Smooth muscle cell (in vitro differentiated cells): ENCODE measurements around the gene SIN3B. TPM values are rescaled to one million over a fixed set of nuclear protein-coding genes. Genes with fewer than 3 reads are reported as not detected.

Experiments used
- DNase-seq: peaks from one replicate; lab custom pipeline; 2025; ENCODE audit not compliant: unreplicated experiment; lab: John Stamatoyannopoulos, UW
- H2AFZ ChIP-seq: fragments of 200-600 bp; sonication (generic); 2 replicates; pipeline ENCODE4 v1.6.0; 2016; ENCODE audit warnings: antibody characterized with exemption, low read depth, mild to moderate bottlenecking
- H3F3A ChIP-seq: fragments of 200-600 bp; sonication (generic); 2 replicates; pipeline ENCODE4 v1.6.0; 2017; ENCODE audit warnings: antibody characterized with exemption, low read depth
- H3K27ac ChIP-seq: fragments of 200-600 bp; sonication (generic); 2 replicates; pipeline ENCODE4 v1.5.1; 2016; ENCODE audit warnings: low read depth, mild to moderate bottlenecking
- H3K27me3 ChIP-seq: fragments of 200-600 bp; sonication (generic); 2 replicates; pipeline ENCODE4 v1.6.1; 2016; ENCODE audit warnings: low read depth, mild to moderate bottlenecking
- H3K36me3 ChIP-seq: fragments of 200-600 bp; sonication (generic); 2 replicates; pipeline ENCODE4 v1.5.1; 2016; ENCODE audit warnings: low read depth
- H3K4me1 ChIP-seq: fragments of 200-600 bp; sonication (generic); 2 replicates; pipeline ENCODE4 v1.5.1; 2016; ENCODE audit warnings: low read depth
- H3K4me2 ChIP-seq: fragments of 200-600 bp; sonication (generic); 2 replicates; pipeline ENCODE4 v1.6.0; 2016; ENCODE audit warnings: mild to moderate bottlenecking
- H3K4me3 ChIP-seq: fragments of 200-600 bp; sonication (generic); 2 replicates; pipeline ENCODE4 v1.5.1; 2016; ENCODE audit warnings: mild to moderate bottlenecking
- H3K79me2 ChIP-seq: fragments of 200-600 bp; sonication (generic); 2 replicates; pipeline ENCODE4 v1.6.0; 2016; ENCODE audit warnings: low read depth, mild to moderate bottlenecking
- H3K9ac ChIP-seq: fragments of 200-600 bp; sonication (generic); 2 replicates; pipeline ENCODE4 v1.6.0; 2016; ENCODE audit warnings: low read depth
- H3K9me3 ChIP-seq: fragments of 200-600 bp; sonication (generic); replicated peaks from 2 replicates; pipeline ENCODE4 v1.5.1; 2016; ENCODE audit warnings: low read depth
- H4K20me1 ChIP-seq: fragments of 200-600 bp; sonication (generic); 2 replicates; pipeline ENCODE4 v1.6.0; 2016; ENCODE audit warnings: low read depth
- CTCF ChIP-seq: fragments of 200-600 bp; sonication (generic); IDR thresholded peaks from 2 replicates; pipeline ENCODE4 v1.5.1; 2017; ENCODE audit warnings: borderline replicate concordance, mild to moderate bottlenecking, antibody characterized with exemption; ENCODE audit not compliant: insufficient read depth, poor library complexity, severe bottlenecking
- WGBS: methylation state at CpG from one replicate; pipeline ENCODE4 v1.1.7; 2016; ENCODE audit warnings: low lambda C conversion rate; 5-methylcytosine and 5-hydroxymethylcytosine counted together
- polyA plus RNA-seq: library from polyadenylated mRNA; unstranded; fragments of >200 nt; fragmentation: Nextera tagmentation; extraction: Ambion mirVana; gene quantifications from 2 replicates; pipeline ENCODE4 v1.2.1, GENCODE V29; 2016
- total RNA-seq: library from RNA; depleted of rRNA; stranded (reverse); fragments of >200 nt; gene quantifications from 2 replicates; pipeline ENCODE4 v1.2.3, GENCODE V29; 2014

The SIN3B gene
- total and polyA plus RNA-seq, 2 experiments from 2014 or later: 16.5 to 25.1 TPM

- H3K79me2 ChIP-seq: no peaks in the 10 kb centered on the region
- no peaks in the 10 kb centered on the region for H3K36me3 ChIP-seq
- no peak overlapping the region for H3K27ac ChIP-seq
- H4K20me1 ChIP-seq: no peaks in the 10 kb centered on the region
- no peak overlapping the region for H3K4me3 ChIP-seq
- peaks cover 6% of the 10 kb centered on the region for H3K9me3 ChIP-seq
- no peak for DNase-seq
- WGBS: 31% methylated on average over 1 of the region's 1 CpG
- no peak overlapping the region for H2AFZ ChIP-seq
- no peak overlapping the region for H3K9ac ChIP-seq
- no peaks in the 10 kb centered on the region for H3K4me1 ChIP-seq
- no peaks in the 10 kb centered on the region for H3K27me3 ChIP-seq
- H3K4me2 ChIP-seq: no peak overlapping the region
- no peaks in the 10 kb centered on the region for H3F3A ChIP-seq
- TF ChIP-seq CTCF: no peak
Measured at GRCh38 chr19:16814526-16815100, 14.6 kb upstream of the SIN3B start.

- peaks cover 6% of the 10 kb centered on the region for H3K4me1 ChIP-seq
- H3K79me2 ChIP-seq: no peaks in the 10 kb centered on the region
- WGBS: 72% methylated on average over 1 of the region's 1 CpG
- H3K4me2 ChIP-seq: no peak overlapping the region
- no peak overlapping the region for H3K27ac ChIP-seq
- no peaks in the 10 kb centered on the region for H3K27me3 ChIP-seq
- no peaks in the 10 kb centered on the region for H3F3A ChIP-seq
- no peak for DNase-seq
- no peak overlapping the region for H2AFZ ChIP-seq
- TF ChIP-seq CTCF: no peak
- H3K4me3 ChIP-seq: no peak overlapping the region
- no peaks in the 10 kb centered on the region for H4K20me1 ChIP-seq
- H3K9me3 ChIP-seq: peaks cover 4% of the 10 kb centered on the region
- no peak overlapping the region for H3K9ac ChIP-seq
- no peaks in the 10 kb centered on the region for H3K36me3 ChIP-seq
Measured at GRCh38 chr19:16820056-16820455, 9.1 kb upstream of the SIN3B start.

DNA sequence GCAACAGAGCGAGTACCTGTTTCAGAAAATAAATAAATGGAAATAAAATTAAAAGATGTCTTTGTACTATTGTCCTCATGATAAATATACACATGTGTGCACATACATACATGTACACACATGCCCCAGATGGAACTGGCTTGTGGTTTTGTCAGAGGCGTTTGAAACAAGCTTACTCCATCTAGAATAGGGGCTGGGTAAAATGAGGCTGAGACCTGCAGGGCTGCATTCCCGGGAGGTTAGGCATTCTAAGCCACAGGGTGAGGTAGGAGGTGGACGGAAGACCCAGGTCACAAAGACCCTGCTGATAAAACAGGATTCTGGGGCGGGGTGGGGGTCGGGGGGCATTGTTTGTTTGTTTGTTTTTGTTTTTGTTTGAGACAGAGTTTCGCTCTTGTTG is 8.1 kb upstream of the SIN3B start:
- no peak for TF ChIP-seq CTCF
- H3K27ac ChIP-seq: peak overlapping the region; percentile 82
- peaks cover 6% of the 10 kb centered on the region for H3F3A ChIP-seq
- 64% methylated on average over 7 of the region's 7 CpGs for WGBS
- H2AFZ ChIP-seq: no peak overlapping the region
- H3K27me3 ChIP-seq: no peaks in the 10 kb centered on the region
- no peaks in the 10 kb centered on the region for H3K9me3 ChIP-seq
- H3K4me3 ChIP-seq: no peak overlapping the region
- H3K79me2 ChIP-seq: no peaks in the 10 kb centered on the region
- H4K20me1 ChIP-seq: no peaks in the 10 kb centered on the region
- no peak overlapping the region for H3K9ac ChIP-seq
- no peaks in the 10 kb centered on the region for H3K36me3 ChIP-seq
- no peak for DNase-seq
- H3K4me1 ChIP-seq: peaks cover 7% of the 10 kb centered on the region
- no peak overlapping the region for H3K4me2 ChIP-seq

- peak overlapping the region; percentile 82 for H3K27ac ChIP-seq
- H3K4me2 ChIP-seq: no peak overlapping the region
- H2AFZ ChIP-seq: no peak overlapping the region
Measured at GRCh38 chr19:16822648-16823047, 6.5 kb upstream of the SIN3B start.

More at GRCh38 chr19:16822648-16823047, 6.5 kb upstream of the SIN3B start:
- no peak for TF ChIP-seq CTCF
- 79% methylated on average over 8 of the region's 8 CpGs for WGBS
- Histone ChIP-seq H3K36me3 (no peaks in the 10 kb centered on the region), H3K9ac (peak overlapping the region; percentile 44), H4K20me1 (no peaks in the 10 kb centered on the region), H3F3A (peaks cover 6% of the 10 kb centered on the region), H3K79me2 (no peaks in the 10 kb centered on the region), H3K4me1 (peaks cover 7% of the 10 kb centered on the region), H3K9me3 (no peaks in the 10 kb centered on the region), H3K4me3 (no peak overlapping the region), H3K27me3 (no peaks in the 10 kb centered on the region)
- no peak for DNase-seq
